ENCODE measurements around the gene DSCAML1. TPM values are rescaled to one million over a fixed set of nuclear protein-coding genes. Genes with fewer than 3 reads are reported as not detected.

The DSCAML1 gene
- polyA plus RNA-seq, 1 donor from 2014 or later, result not detected

GRCh38 chr11:117664897-117665296, 132.1 kb downstream of the DSCAML1 start:
- Mint-ChIP-seq H3K27me3 (peaks cover 19% of the 10 kb centered on the region), H3K36me3 (peaks cover 3% of the 10 kb centered on the region), H3K27ac (no peak overlapping the region), H3K9me3 (peaks cover 0 to 2% (median 0%) of the 10 kb centered on the region in 3 donors), H3K4me1 (no peaks in the 10 kb centered on the region), H3K4me3 (no peak overlapping the region)

GRCh38 chr11:117663821-117664220, 133.2 kb downstream of the DSCAML1 start:
- Mint-ChIP-seq H3K4me1 (no peaks in the 10 kb centered on the region), H3K27me3 (peaks cover 13% of the 10 kb centered on the region), H3K27ac (no peak overlapping the region), H3K4me3 (no peak overlapping the region), H3K36me3 (no peaks in the 10 kb centered on the region), H3K9me3 (no peaks in the 10 kb centered on the region)

GRCh38 chr11:117663414-117663813, 133.6 kb downstream of the DSCAML1 start:
- H3K27ac Mint-ChIP-seq, result no peak overlapping the region

GRCh38 chr11:117662671-117663269, 134.2 kb downstream of the DSCAML1 start:
- H3K27me3 Mint-ChIP-seq, result peaks cover 13% of the 10 kb centered on the region
- no peaks in the 10 kb centered on the region for H3K9me3 Mint-ChIP-seq
- H3K4me1 Mint-ChIP-seq, result no peaks in the 10 kb centered on the region
- no peaks in the 10 kb centered on the region for H3K36me3 Mint-ChIP-seq
- no peak overlapping the region for H3K4me3 Mint-ChIP-seq
- H3K27ac Mint-ChIP-seq, result no peak overlapping the region

More at GRCh38 chr11:117663414-117663813, 133.6 kb downstream of the DSCAML1 start:
- no peak overlapping the region for H3K4me3 Mint-ChIP-seq
- no peaks in the 10 kb centered on the region for H3K9me3 Mint-ChIP-seq
- no peaks in the 10 kb centered on the region for H3K4me1 Mint-ChIP-seq
- H3K36me3 Mint-ChIP-seq, result no peaks in the 10 kb centered on the region
- H3K27me3 Mint-ChIP-seq, result peaks cover 13% of the 10 kb centered on the region

GRCh38 chr11:117662255-117662654, 134.8 kb downstream of the DSCAML1 start:
- Mint-ChIP-seq H3K36me3 (no peaks in the 10 kb centered on the region), H3K9me3 (no peaks in the 10 kb centered on the region), H3K4me1 (no peaks in the 10 kb centered on the region), H3K4me3 (no peak overlapping the region), H3K27me3 (peaks cover 15% of the 10 kb centered on the region), H3K27ac (no peak overlapping the region)

- Mint-ChIP-seq H3K36me3 (no peaks in the 10 kb centered on the region), H3K4me1 (no peaks in the 10 kb centered on the region), H3K27me3 (peaks cover 6% of the 10 kb centered on the region)
These were observed 138.2 kb downstream of the DSCAML1 start for GRCh38 chr11:117658809-117659208.

GRCh38 chr11:117657794-117658193, 139.2 kb downstream of the DSCAML1 start:
- Mint-ChIP-seq H3K4me3 (no peak overlapping the region), H3K27me3 (peaks cover 4% of the 10 kb centered on the region), H3K36me3 (no peaks in the 10 kb centered on the region), H3K27ac (no peak overlapping the region), H3K4me1 (no peaks in the 10 kb centered on the region), H3K9me3 (no peaks in the 10 kb centered on the region)

More at GRCh38 chr11:117658809-117659208, 138.2 kb downstream of the DSCAML1 start:
- H3K27ac Mint-ChIP-seq, result no peak overlapping the region
- no peak overlapping the region for H3K4me3 Mint-ChIP-seq
- H3K9me3 Mint-ChIP-seq, result no peaks in the 10 kb centered on the region

GRCh38 chr11:117654281-117655255, 142.4 kb downstream of the DSCAML1 start:
- Mint-ChIP-seq H3K4me1 (no peaks in the 10 kb centered on the region), H3K9me3 (no peaks in the 10 kb centered on the region), H3K27ac (no peak overlapping the region), H3K36me3 (no peaks in the 10 kb centered on the region), H3K4me3 (no peak overlapping the region), H3K27me3 (peaks cover 6% of the 10 kb centered on the region)

- Mint-ChIP-seq H3K4me1 (peaks cover 0 to 2% (median 0%) of the 10 kb centered on the region in 3 donors), H3K27ac (no peak overlapping the region), H3K36me3 (no peaks in the 10 kb centered on the region), H3K9me3 (no peaks in the 10 kb centered on the region), H3K27me3 (peaks cover 4% of the 10 kb centered on the region), H3K4me3 (no peak overlapping the region)
These were observed 144.5 kb downstream of the DSCAML1 start for GRCh38 chr11:117652521-117652920.

- H3K9me3 Mint-ChIP-seq, result no peaks in the 10 kb centered on the region
- no peaks in the 10 kb centered on the region for H3K36me3 Mint-ChIP-seq
- no peak overlapping the region for H3K27ac Mint-ChIP-seq
- peaks cover 5% of the 10 kb centered on the region for H3K27me3 Mint-ChIP-seq
- peak overlapping the region in 1 of 4 donors; percentile 41 for H3K4me3 Mint-ChIP-seq
- peaks cover 0 to 2% (median 0%) of the 10 kb centered on the region in 3 donors for H3K4me1 Mint-ChIP-seq
These were observed 147.5 kb downstream of the DSCAML1 start for GRCh38 chr11:117649296-117650055.

GRCh38 chr11:117647872-117648271, 149.1 kb downstream of the DSCAML1 start:
- Mint-ChIP-seq H3K9me3 (no peaks in the 10 kb centered on the region), H3K27me3 (peaks cover 5% of the 10 kb centered on the region), H3K36me3 (no peaks in the 10 kb centered on the region), H3K27ac (no peak overlapping the region), H3K4me3 (no peak overlapping the region), H3K4me1 (peaks cover 0 to 2% (median 0%) of the 10 kb centered on the region in 3 donors)

GRCh38 chr11:117647207-117647606, 149.8 kb downstream of the DSCAML1 start:
- no peak overlapping the region for H3K27ac Mint-ChIP-seq
- no peak overlapping the region for H3K4me3 Mint-ChIP-seq
- H3K9me3 Mint-ChIP-seq, result no peaks in the 10 kb centered on the region
- no peaks in the 10 kb centered on the region for H3K36me3 Mint-ChIP-seq
- peaks cover 0 to 2% (median 0%) of the 10 kb centered on the region in 3 donors for H3K4me1 Mint-ChIP-seq
- H3K27me3 Mint-ChIP-seq, result peaks cover 4% of the 10 kb centered on the region

GRCh38 chr11:117646411-117646810, 150.6 kb downstream of the DSCAML1 start:
- peaks cover 4% of the 10 kb centered on the region for H3K27me3 Mint-ChIP-seq
- H3K9me3 Mint-ChIP-seq, result no peaks in the 10 kb centered on the region
- peaks cover 0 to 2% (median 0%) of the 10 kb centered on the region in 3 donors for H3K4me1 Mint-ChIP-seq
- H3K4me3 Mint-ChIP-seq, result no peak overlapping the region
- no peaks in the 10 kb centered on the region for H3K36me3 Mint-ChIP-seq
- H3K27ac Mint-ChIP-seq, result no peak overlapping the region

- H3K27ac Mint-ChIP-seq, result no peak overlapping the region
- H3K36me3 Mint-ChIP-seq, result no peaks in the 10 kb centered on the region
- no peaks in the 10 kb centered on the region for H3K9me3 Mint-ChIP-seq
- H3K4me1 Mint-ChIP-seq, result peaks cover 0 to 2% (median 0%) of the 10 kb centered on the region in 3 donors
- H3K4me3 Mint-ChIP-seq, result no peak overlapping the region
- peaks cover 3% of the 10 kb centered on the region for H3K27me3 Mint-ChIP-seq
These were observed 152.4 kb downstream of the DSCAML1 start for GRCh38 chr11:117644403-117645155.
